C4-2B (cell line): ENCODE measurements around the gene RHBDF2.

Source experiments
- CTCF ChIP-seq: fragments of 450-650 bp; conservative IDR thresholded peaks from 2 replicates; pipeline ENCODE4 v1.5.1; 2017; ENCODE audit warnings: mild to moderate bottlenecking
- ZFX ChIP-seq: fragments of 450-650 bp; IDR thresholded peaks from 2 replicates; pipeline ENCODE4 v1.6.1; 2017

DNA sequence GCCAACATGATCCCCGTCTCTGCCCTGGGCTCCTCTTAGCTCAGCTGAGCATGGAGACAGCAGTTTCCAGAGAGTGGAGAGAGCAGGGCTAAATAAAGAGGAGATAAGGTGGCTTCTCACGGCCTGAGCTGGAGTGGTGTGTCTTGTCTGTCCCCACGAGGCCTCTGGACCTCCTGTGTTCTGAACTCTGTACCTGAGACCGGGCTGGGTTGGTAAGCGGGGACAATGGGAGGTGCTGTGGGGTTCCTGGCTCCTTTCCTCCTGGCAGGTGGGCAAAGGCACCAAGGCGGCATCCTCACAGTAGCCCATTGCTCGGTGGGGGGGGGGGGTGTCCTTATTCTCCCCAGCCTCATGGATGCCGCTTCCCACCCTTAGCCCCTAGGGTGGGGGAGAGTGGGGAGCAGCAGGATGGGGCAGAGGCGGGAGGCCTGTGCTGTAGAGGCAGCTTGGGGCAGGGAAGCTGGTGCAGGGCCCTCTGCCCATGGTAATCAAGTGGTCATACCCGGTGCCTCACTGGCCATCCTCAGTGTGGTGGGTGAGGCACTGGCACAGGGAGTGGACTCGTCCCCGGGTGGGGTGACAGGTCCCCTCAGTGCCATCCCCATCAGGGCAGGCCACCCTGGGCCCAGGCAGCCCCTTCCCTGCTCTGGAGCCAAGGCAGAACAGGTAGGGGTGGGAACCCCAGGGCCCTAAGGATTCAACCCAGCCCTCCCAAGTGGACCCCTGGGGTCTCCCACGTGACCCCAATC, 31.1 kb downstream of the RHBDF2 start:
- TF ChIP-seq CTCF: no peak
- TF ChIP-seq ZFX: no peak
